MM.1S (cell line): ENCODE results near the gene TSPAN9.

ENCODE experiments used
- DNase-seq: peaks from one replicate; pipeline ENCODE4 v3.0.0-alpha.2; 2015
- H2AFZ ChIP-seq: fragments of 300-600 bp; sonication (generic); 2 replicates; pipeline ENCODE4 v1.6.0; 2016; ENCODE audit warnings: antibody characterized with exemption, low read length
- H3F3A ChIP-seq: fragments of 300-600 bp; sonication (generic); 2 replicates; pipeline ENCODE4 v1.6.1; 2016; ENCODE audit warnings: mild to moderate bottlenecking, antibody characterized with exemption, low read length, moderate library complexity, mixed read lengths; ENCODE audit not compliant: insufficient read depth
- H3K27ac ChIP-seq: fragments of 300-600 bp; sonication (generic); 2 replicates; pipeline ENCODE4 v1.5.1; 2016; ENCODE audit warnings: mild to moderate bottlenecking, low read length
- H3K27me3 ChIP-seq: fragments of 300-600 bp; sonication (generic); replicated peaks from 2 replicates; pipeline ENCODE4 v1.6.0; 2016; ENCODE audit warnings: low read length; ENCODE audit not compliant: insufficient read depth
- H3K36me3 ChIP-seq: fragments of 300-600 bp; sonication (generic); replicated peaks from 2 replicates; pipeline ENCODE4 v1.6.1; 2016; ENCODE audit warnings: mild to moderate bottlenecking, low read length, mixed read lengths; ENCODE audit not compliant: insufficient read depth
- H3K4me1 ChIP-seq: fragments of 300-600 bp; sonication (generic); 2 replicates; pipeline ENCODE4 v1.6.1; 2016; ENCODE audit warnings: low read length, mixed read lengths
- H3K4me2 ChIP-seq: fragments of 300-600 bp; sonication (generic); 2 replicates; pipeline ENCODE4 v1.6.0; 2016; ENCODE audit warnings: low read depth, low read length
- H3K4me3 ChIP-seq: fragments of 300-600 bp; sonication (generic); 2 replicates; pipeline ENCODE4 v1.5.1; 2016; ENCODE audit warnings: low read length, mixed read lengths
- H3K79me2 ChIP-seq: fragments of 300-600 bp; sonication (generic); 2 replicates; pipeline ENCODE4 v1.6.1; 2016; ENCODE audit warnings: mixed run types, low read length, mixed read lengths
- H3K9ac ChIP-seq: fragments of 300-600 bp; sonication (generic); 2 replicates; pipeline ENCODE4 v1.6.1; 2016; ENCODE audit warnings: low read length, mixed read lengths
- H3K9me2 ChIP-seq: fragments of 300-600 bp; sonication (generic); replicated peaks from 2 replicates; pipeline ENCODE4 v1.6.1; 2016; ENCODE audit warnings: mild to moderate bottlenecking, low read length, mixed read lengths; ENCODE audit not compliant: insufficient read depth
- H3K9me3 ChIP-seq: fragments of 300-600 bp; sonication (generic); replicated peaks from 2 replicates; pipeline ENCODE4 v1.6.1; 2016; ENCODE audit warnings: mild to moderate bottlenecking, low read length, mixed read lengths; ENCODE audit not compliant: insufficient read depth
- H4K20me1 ChIP-seq: fragments of 300-600 bp; sonication (generic); 2 replicates; pipeline ENCODE4 v1.6.1; 2016; ENCODE audit warnings: mild to moderate bottlenecking, low read length, moderate library complexity, mixed read lengths; ENCODE audit not compliant: insufficient read depth
- EZH2 ChIP-seq: fragments of 300-600 bp; sonication (generic); optimal IDR thresholded peaks from 2 replicates; pipeline ENCODE3; 2017; ENCODE audit warnings: low read depth, mild to moderate bottlenecking, antibody characterized with exemption, low read length, mixed read lengths
- EZH2phosphoT487 ChIP-seq: fragments of 300-600 bp; sonication (generic); IDR thresholded peaks from 2 replicates; pipeline ENCODE4 v1.6.1; 2018; ENCODE audit warnings: antibody characterized with exemption, low read length
- TF ChIP-seq, protein P1 (sequence below): fragments of 300-600 bp; sonication (generic); IDR thresholded peaks from 2 replicates; pipeline ENCODE4 v1.5.1; 2016; ENCODE audit warnings: antibody characterized with exemption, low read length, mixed read lengths

TSPAN9 gene

DNA sequence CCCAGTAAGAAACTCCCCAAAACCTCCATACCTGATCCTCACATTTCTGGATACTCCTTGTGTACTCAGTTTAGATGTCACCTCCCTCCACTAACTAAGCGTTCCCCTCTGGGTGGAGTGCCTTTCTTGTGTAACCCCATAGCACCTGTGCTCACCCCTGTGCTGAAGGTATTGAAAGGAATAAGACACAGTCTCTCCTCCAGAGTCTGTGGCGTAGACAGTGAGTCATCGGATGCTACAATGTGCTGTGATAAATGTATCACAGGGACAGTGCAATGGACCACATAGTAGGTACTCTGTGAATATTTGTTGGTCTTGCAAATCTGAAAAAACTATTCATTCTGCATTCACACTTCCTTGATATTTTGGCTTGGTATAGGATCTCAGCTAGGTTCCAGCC, 30.8 kb downstream of the TSPAN9 start:
- TF ChIP-seq EZH2phosphoT487, result no peak
- TF ChIP-seq, protein P1, sequence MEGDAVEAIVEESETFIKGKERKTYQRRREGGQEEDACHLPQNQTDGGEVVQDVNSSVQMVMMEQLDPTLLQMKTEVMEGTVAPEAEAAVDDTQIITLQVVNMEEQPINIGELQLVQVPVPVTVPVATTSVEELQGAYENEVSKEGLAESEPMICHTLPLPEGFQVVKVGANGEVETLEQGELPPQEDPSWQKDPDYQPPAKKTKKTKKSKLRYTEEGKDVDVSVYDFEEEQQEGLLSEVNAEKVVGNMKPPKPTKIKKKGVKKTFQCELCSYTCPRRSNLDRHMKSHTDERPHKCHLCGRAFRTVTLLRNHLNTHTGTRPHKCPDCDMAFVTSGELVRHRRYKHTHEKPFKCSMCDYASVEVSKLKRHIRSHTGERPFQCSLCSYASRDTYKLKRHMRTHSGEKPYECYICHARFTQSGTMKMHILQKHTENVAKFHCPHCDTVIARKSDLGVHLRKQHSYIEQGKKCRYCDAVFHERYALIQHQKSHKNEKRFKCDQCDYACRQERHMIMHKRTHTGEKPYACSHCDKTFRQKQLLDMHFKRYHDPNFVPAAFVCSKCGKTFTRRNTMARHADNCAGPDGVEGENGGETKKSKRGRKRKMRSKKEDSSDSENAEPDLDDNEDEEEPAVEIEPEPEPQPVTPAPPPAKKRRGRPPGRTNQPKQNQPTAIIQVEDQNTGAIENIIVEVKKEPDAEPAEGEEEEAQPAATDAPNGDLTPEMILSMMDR, result no peak
- TF ChIP-seq EZH2, result no peak
- DNase-seq, result no peak
- Histone ChIP-seq H3F3A (no peaks in the 10 kb centered on the region), H4K20me1 (no peaks in the 10 kb centered on the region; the same call in 1 of the 2 replicates), H3K27me3 (peaks cover 56% of the 10 kb centered on the region), H3K27ac (no peak overlapping the region), H3K36me3 (no peaks in the 10 kb centered on the region), H3K9ac (no peak overlapping the region), H3K4me3 (no peak overlapping the region), H2AFZ (no peak overlapping the region), H3K4me1 (no peaks in the 10 kb centered on the region), H3K9me3 (no peaks in the 10 kb centered on the region), H3K4me2 (no peak overlapping the region), H3K79me2 (no peaks in the 10 kb centered on the region), H3K9me2 (no peaks in the 10 kb centered on the region)

DNA sequence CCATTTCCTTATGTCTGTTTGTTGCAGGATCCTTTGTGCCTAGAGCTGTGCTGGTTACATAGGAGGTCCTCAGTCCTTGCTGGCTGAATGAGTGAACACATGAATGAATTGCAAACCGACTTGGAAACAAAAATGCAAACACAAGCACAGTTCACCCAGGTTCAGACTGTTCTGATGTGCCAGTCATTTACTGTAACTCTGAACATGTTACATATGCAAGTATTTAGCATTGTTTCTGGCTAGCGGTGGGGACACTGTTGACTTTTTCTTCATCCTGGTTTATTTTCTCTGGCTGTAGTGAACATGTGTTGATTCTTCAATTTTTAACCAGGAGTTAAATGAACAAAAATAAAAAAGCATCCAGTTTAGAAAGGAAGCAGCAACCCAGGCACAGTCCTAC, 33.4 kb downstream of the TSPAN9 start:
- TF ChIP-seq, protein P1, result no peak
- TF ChIP-seq EZH2phosphoT487, result no peak
- no peak for TF ChIP-seq EZH2
- H3K9me3 ChIP-seq, result no peaks in the 10 kb centered on the region

DNA sequence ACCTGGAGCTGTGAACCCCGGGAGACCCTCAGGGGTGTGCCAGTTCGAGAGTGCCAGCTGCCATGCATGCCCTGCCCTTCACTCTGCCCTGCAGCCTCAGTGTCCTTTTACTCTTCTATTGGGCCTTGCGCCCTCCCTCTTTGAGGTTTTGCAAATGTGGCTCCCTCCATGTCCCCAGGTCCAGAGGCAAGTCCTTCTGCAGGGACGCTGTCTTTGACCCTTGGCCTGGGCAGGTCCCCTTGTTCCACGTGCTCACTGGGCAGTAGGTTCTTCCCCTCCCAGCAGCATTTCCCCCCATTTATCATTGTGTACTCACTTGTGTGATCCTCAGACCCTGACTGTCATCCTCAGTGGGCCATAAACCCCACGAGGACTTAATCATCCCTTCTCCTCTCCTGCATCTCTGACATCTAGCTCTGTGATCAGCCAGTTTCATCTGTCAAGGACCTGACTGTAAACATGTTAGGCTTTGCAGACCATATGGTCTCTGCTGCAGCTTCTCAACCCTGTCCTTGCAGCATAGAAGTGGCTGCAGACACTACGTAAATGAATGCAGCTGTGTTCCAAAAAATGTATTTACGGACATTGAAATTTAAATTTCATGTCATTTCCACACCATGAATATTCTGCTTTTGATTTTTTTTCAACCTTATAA, 36.6 kb downstream of the TSPAN9 start:
- no peaks in the 10 kb centered on the region for H3K36me3 ChIP-seq
- no peaks in the 10 kb centered on the region for H3F3A ChIP-seq
- no peaks in the 10 kb centered on the region for H3K79me2 ChIP-seq
- no peaks in the 10 kb centered on the region for H3K9me3 ChIP-seq
- peaks cover 81% of the 10 kb centered on the region for H3K27me3 ChIP-seq
- no peaks in the 10 kb centered on the region for H4K20me1 ChIP-seq
- H3K4me2 ChIP-seq, result no peak overlapping the region
- DNase-seq, result no peak
- H3K4me1 ChIP-seq, result no peaks in the 10 kb centered on the region
- no peak overlapping the region for H3K4me3 ChIP-seq
- H3K27ac ChIP-seq, result no peak overlapping the region
- TF ChIP-seq, protein P1, result no peak
- TF ChIP-seq EZH2 (no peak), EZH2phosphoT487 (no peak)
- no peak overlapping the region for H3K9ac ChIP-seq
- H3K9me2 ChIP-seq, result no peaks in the 10 kb centered on the region
- H2AFZ ChIP-seq, result no peak overlapping the region

More for the DNA sequence above, 33.4 kb downstream of the TSPAN9 start:
- H3K27me3 ChIP-seq, result peaks cover 73% of the 10 kb centered on the region
- H3F3A ChIP-seq, result no peaks in the 10 kb centered on the region
- no peak overlapping the region for H3K27ac ChIP-seq
- no peaks in the 10 kb centered on the region for H3K9me2 ChIP-seq
- no peaks in the 10 kb centered on the region; the same call in 1 of the 2 replicates for H4K20me1 ChIP-seq
- H3K4me3 ChIP-seq, result no peak overlapping the region
- H3K4me1 ChIP-seq, result no peaks in the 10 kb centered on the region
- no peak for DNase-seq
- no peak overlapping the region for H2AFZ ChIP-seq
- no peaks in the 10 kb centered on the region for H3K79me2 ChIP-seq
- no peaks in the 10 kb centered on the region for H3K36me3 ChIP-seq
- H3K4me2 ChIP-seq, result no peak overlapping the region
- H3K9ac ChIP-seq, result no peak overlapping the region
